GM23338 (cell line): Measurements from ENCODE around the gene NOSIP.
A peak's percentile ranks its signal among the peaks of the same experiment; 100 is the strongest.

Source experiments
- CREB1 ChIP-seq: fragments of 250-450 bp; sonication (Bioruptor Pico); IDR thresholded peaks from 2 replicates; pipeline ENCODE4 v1.5.0; 2020; ENCODE audit warnings: low read depth, mild to moderate bottlenecking, moderate library complexity
- CTCF ChIP-seq, 2 experiments: fragments of 200-600 bp in 1 of 2; sonication (generic) in 1 of 2; conservative IDR thresholded peaks; 2 replicates each; pipeline versions ENCODE4 v1.5.1 to v1.6.1; 2016 to 2017; ENCODE audit warnings: antibody characterized with exemption in 2 of 2, low read depth in 2 of 2, mild to moderate bottlenecking in 2 of 2, moderate library complexity in 1 of 2
- ETS1 ChIP-seq: IDR thresholded peaks from 2 replicates; pipeline ENCODE4 v1.6.1; 2016; ENCODE audit warnings: antibody characterized with exemption
- EZH2 ChIP-seq: fragments of 200-600 bp; sonication (generic); IDR thresholded peaks from one replicate; pipeline ENCODE4 v1.8.0; 2017; ENCODE audit warnings: antibody characterized with exemption, mild to moderate bottlenecking, low read depth; ENCODE audit not compliant: unreplicated experiment
- EZH2phosphoT487 ChIP-seq: fragments of 200-600 bp; sonication (generic); IDR thresholded peaks from one replicate; pipeline ENCODE4 v1.8.1; 2018; ENCODE audit warnings: antibody characterized with exemption; ENCODE audit not compliant: unreplicated experiment
- JUNB ChIP-seq: IDR thresholded peaks from one replicate; pipeline ENCODE4 v1.6.1; 2016; ENCODE audit warnings: antibody characterized with exemption; ENCODE audit not compliant: unreplicated experiment
- NANOG ChIP-seq: IDR thresholded peaks from 2 replicates; pipeline ENCODE4 v1.6.1; 2016; ENCODE audit warnings: antibody characterized with exemption, borderline replicate concordance
- POLR2AphosphoS5 ChIP-seq: IDR thresholded peaks from 2 replicates; pipeline ENCODE4 v1.6.1; 2016; ENCODE audit warnings: antibody characterized with exemption, low read depth
- REST ChIP-seq: IDR thresholded peaks from one replicate; pipeline ENCODE4 v1.6.1; 2018; ENCODE audit warnings: antibody characterized with exemption; ENCODE audit not compliant: unreplicated experiment
- ZNF331 ChIP-seq: fragments of 250-450 bp; sonication (Bioruptor Pico); IDR thresholded peaks from 2 replicates; pipeline ENCODE4 v1.5.0; 2020; ENCODE audit warnings: low read depth, mild to moderate bottlenecking, moderate library complexity

GRCh38 chr19:49556412-49557398 is 23.7 kb downstream of the NOSIP start:
- TF ChIP-seq CTCF (conservative IDR thresholded peaks at IDR 0.05; ENCODE audit: low read depth in 2 of 2) (no peak), EZH2phosphoT487 (no peak), CREB1 (0 out of 2 replicates have a peak, but pooled peaks have one; percentile 7), NANOG (no peak), ZNF331 (CRISPR knock-in tag) (no peak), POLR2AphosphoS5 (peak; percentile 51; the same call in 1 of the 2 replicates), EZH2 (no peak), ETS1 (no peak), REST (no peak), JUNB (no peak)
